D721Med (cell line): ENCODE data around the gene MALL.
"Not testable (repeated sequence)": the region's sequence is repeated elsewhere in the genome, so short reads cannot be mapped to it uniquely, and the experiment has no call there.

Experiments
- DNase-seq: peaks from one replicate; pipeline ENCODE4 v3.0.0; 2011; ENCODE audit warnings: low spot score; ENCODE audit not compliant: insufficient read length
- FAIRE-seq: peaks from 2 replicates; lab custom pipeline; 2011; peaks lifted over from hg19 to GRCh38; lab: Jason Lieb, UNC

The MALL gene

DNA sequence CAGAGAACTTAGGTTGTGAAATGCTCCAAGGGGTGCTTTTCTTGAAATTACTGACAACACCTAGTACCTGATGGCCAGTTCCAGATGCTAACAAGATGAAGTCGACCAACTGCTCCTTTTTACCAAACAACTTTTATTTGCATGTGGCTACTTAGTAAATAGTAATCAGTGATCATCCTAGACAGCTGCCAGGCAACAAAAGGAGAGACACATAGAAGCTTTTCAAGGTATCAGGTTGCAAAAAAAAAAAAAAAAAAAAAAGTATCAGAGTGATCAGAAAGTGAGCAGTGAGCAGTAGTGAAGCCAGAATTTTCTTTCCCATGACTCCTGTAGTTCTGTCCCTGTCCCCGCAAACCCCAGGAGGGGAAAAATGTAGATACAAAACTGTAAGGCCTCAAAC, 31.9 kb downstream of the MALL start:
- not testable (repeated sequence) for DNase-seq, FAIRE-seq

DNA sequence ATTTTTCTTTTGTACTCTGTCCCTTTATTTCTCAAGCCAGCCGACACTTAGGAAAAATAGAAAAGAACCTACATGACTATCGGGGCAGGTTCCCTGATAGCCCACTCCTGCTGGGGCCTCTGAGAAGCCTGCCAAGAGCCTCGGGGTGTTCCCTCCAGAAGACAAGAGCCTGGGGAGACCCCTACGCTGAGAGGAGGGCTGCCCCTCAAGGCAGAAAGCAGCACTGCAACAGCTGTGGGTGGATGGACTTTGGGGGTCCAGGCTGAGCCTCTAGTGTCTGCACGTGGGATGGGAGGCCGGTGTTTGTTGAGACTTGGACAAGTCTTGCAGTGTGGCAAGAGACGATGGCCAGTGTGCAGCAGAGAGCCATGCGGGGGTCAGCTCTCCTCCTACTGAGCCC, 32.5 kb downstream of the MALL start:
- not testable (repeated sequence) for FAIRE-seq, DNase-seq

DNA sequence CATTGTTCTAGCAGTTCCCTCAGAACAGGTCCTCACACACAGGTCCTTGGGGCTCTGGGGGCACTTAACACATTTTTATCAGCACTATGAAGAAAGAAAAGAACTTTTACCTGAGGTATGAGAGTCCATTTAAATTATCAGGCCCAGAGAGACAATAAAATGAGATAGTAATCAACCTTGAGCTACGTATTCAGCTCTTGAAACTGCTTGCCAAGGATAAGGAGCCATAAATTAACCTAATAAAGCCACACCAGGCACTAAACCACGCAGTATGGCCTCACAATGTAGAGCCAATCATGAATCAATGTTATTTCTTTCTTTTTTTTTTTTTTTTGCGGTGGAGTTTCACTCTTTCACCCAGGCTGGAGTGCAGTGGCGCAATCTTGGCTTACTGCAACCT, 37.5 kb downstream of the MALL start:
- FAIRE-seq, result not testable (repeated sequence)

DNA sequence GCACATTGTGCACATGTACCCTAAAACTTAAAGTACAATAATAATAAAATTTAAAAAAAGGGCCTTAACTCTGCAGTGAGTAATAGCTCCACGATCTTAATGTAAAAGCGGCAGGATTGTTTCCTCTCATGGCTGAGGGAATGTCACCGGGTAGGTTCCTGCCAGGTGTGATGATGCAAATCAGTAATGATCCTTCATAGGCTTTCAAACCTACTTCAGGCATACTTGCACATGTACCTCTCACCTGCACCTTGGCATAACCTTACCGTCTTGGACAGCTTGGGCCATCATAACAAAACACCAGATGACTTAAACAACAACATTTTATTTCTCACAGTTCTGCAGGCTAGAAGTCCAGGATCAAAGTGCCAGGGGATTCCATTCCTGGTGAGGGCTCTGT, 39.7 kb downstream of the MALL start:
- not testable (repeated sequence) for FAIRE-seq, DNase-seq

More for the DNA sequence above, 37.5 kb downstream of the MALL start:
- not testable (repeated sequence) for DNase-seq

DNA sequence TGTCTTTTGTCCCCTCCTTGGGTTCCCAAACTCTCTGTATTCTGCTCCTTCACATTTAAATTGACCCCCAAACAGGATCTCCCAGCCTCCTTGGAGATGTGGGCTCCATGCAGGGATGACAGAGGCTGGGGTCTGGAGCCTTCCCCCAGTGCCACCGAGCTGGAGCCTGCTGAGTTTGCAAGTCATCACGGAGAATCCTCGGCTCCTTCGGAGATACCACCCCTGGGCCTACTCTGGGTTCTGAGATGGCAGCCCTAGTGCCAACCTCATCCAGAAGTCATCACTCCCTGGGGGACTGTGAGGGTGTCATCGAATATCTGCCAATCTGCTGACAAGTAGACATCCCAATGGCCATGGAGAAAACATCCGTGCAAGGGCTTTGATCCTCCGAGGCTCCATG, 45.8 kb downstream of the MALL start:
- not testable (repeated sequence) for DNase-seq

DNA sequence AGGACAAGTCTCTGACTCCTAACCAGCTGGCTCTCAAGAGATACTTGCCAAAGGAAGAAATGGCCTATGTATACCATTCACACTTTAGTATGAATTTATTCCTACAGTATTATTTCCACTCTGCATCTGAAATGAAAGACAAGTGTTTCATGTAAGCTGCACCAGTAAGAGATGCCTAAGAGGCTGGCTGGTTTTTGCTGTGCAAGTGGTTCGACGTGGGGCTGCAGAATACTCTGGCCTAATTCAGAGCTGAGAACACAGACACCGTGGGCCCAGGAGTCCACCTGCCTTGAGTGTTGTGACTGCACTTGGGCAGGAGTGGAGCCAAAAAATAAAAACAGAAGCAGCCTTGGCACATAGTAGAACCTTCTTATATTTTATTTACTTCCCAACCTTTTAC, 47.5 kb downstream of the MALL start:
- not testable (repeated sequence) for FAIRE-seq, DNase-seq

More for the DNA sequence above, 45.8 kb downstream of the MALL start:
- FAIRE-seq, result not testable (repeated sequence)

DNA sequence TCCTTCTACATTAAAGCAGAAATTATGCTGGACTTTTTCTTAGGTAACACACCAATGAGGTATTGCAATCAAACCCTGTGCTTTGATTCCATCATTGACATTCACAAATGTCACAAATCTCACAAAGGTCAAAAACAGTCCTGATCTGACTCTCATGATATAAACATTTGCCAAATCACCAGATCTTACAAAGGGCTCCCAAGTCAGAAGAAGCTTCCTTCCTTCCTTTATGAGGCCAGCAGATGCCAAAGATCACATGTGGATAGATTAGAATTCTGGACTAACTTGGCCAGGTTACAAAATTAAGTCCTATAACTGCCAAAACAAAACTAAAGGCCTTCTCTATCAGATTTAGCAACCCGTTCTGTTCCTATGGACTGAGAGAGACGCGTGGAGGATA, 53.3 kb downstream of the MALL start:
- FAIRE-seq, DNase-seq: not testable (repeated sequence)

DNA sequence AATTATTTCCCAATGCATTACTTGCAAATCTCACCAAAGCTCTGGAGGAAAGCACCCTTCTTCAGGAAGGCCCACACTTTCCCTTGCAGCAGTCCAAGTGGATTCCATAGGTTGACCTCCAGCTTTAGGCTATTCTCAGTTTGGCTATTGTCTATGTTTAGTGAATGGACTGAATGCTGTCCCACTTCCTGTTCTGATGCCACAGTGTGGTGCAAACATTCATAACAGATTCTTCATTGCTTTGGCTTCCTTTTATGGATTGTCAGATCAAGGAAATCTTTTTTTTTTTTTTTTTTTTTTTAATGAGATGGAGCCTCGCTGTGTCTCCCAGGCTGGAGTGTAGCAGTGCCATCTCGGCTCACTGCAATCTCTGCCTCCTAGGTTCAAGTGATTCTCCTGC, 55.1 kb downstream of the MALL start:
- FAIRE-seq, DNase-seq: not testable (repeated sequence)

DNA sequence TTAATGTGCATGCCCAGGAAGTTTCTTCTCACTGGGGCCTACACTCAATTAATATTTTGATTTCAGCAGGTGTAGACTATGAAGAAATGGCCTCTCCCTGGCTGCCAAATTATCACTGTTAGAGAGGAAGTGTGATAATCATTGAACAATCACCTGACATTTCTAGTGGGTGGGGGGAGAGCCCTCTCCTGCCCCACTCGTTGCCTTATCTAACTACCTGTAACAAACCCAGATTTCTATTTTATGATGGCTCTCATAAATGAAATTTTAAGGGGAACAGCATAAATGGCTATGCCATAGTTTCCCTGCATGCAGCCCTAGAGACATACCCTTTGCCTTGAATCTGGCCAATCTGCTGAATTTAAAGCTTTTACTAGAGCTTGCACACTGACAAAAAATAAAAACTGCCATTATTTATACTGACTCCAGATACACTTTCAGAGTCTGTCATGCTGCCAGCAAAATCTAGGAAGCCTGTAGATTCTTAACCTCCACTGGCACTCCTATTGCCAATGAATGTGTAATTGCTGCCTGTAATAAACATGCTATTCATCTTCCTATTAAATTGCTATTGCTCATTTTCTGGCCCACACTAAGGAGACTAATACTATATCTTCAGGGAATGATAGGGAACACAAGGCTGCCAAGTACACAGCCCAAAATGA, 55.8 kb downstream of the MALL start:
- FAIRE-seq, DNase-seq: not testable (repeated sequence)

DNA sequence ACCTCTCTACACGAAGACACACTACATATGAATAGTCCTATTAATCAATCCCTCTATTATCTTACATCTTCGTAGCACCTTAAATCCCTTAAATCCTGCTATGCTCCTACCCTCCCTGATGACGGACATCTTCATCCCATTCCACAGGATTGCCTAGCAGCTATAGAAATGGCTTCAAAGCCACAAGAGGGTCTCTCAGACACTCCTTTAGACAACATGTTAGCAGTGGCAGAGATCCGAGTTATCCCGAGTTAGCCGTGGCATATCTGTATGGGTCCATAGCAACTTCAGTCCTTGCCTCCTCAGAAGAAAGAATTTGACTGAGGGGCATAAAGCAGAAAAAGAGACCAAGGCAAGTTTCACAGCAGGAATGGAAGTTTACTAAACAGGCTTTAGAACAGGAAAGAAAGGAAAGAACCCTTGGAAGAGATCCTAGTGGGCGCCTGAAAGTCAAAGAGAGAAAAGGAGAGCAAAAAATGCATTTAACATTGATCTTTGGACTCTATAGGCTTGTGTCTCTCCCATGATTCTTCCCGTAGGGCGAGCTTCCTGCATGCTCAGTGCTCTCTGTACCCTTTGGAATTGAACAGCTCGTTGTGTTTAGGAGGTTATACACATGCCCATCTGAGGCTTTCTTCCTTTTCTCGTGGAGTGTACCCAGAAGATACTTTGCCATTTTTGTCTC, 56.5 kb downstream of the MALL start:
- not testable (repeated sequence) for FAIRE-seq, DNase-seq

DNA sequence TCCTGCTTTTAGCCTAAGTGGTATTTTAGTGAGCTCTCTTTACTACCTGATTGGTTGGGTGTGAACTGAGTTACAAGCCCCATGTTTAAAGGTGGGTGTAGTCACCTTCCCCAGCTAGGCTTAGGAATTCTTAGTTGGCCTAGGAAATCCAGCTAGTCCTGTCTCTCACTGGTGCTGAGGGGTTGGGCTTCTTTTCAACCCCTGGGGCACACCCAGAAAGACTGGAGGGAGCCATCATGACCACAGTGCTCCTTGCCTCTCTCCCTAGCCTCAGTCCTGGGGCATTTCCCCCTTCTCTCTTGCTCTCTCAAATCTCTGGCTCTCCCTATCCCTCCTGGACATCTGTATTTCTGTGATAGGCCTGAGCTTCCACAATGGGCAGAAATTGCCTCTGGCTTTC, 57.6 kb downstream of the MALL start:
- not testable (repeated sequence) for FAIRE-seq, DNase-seq

DNA sequence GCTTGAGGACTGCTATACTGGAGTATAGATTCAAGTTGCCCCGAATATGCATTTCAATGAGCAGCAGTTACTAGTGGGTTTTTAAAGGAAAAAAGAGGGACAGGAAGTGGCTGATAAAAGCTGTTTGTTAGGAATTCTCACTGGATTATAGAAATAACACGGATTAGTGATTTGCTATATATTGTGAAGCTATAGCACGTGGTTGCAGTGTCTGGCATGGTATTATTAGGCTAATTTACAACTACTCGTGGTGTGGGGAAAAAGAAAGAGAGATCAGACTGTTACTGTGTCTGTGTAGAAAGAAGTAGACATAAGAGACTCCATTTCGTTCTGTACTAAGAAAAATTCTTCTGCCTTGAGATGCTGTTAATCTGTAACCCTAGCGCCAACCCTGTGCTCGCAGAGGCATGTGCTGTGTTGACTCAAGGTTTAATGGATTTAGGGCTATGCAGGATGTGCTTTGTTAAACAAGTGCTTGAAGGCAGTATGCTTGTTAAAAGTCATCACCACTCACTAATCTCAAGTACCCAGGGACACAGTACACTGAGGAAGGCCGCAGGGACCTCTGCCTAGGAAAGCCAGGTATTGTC, 59.7 kb downstream of the MALL start:
- not testable (repeated sequence) for FAIRE-seq, DNase-seq

DNA sequence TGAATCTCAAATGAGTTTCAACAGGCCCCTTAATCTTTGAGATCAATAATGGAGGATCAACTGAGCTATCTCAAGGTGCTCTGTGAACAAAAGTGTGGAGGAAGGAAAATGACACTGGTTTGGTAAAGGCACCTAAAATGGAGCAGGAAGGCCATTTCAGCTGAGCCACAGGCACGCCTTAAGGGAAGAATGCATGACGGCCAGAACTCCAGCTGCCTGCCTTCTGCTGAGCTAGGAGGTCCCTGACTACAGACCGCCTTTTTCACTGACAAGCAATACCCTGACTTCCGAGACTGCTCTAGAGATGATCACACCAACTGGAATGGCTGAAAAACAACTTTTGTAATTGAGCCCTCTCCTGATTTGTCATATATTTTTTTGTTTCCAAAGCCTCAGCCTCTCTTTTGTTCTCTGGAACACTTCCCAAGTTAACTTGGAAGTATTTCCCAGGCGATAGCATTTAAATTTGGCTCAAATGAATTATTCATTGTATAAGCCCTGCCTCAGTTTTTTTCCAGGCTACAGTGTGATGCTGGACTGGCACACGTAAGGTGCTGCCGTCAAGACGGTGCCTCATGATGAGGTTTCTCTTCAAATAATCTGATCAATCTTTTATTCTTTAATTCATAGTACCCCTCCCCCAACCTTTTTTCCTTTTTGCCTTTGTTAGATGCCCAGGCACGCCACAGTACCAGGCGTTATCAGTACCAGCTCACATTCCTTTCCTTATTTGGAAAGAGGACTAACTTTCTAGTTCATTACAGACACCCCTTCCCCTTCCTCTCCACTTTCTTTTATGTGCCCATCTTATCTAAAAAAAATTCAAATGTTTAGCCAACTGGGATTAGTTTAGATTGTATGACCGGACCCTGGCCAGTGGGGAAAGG, 60.9 kb downstream of the MALL start:
- not testable (repeated sequence) for DNase-seq, FAIRE-seq

DNA sequence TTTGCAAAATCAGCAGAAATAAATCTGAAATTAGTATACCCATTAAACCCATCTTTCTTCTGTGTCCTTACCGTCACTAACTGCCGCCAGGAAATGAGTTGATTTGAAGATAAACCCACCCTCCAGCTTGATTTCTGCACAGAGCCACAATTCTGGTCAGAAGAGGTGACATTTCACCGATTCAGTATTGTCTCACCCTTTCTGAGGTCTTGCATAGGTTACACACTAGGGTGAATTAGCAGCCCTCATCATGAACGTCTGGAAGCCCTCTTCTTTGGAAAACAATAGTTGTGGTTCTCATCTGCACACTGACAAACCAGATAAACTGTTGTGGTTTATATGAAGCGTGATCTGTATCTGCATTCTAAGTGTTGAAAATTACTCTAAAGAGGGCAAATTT, 61.9 kb downstream of the MALL start:
- DNase-seq, FAIRE-seq: not testable (repeated sequence)

DNA sequence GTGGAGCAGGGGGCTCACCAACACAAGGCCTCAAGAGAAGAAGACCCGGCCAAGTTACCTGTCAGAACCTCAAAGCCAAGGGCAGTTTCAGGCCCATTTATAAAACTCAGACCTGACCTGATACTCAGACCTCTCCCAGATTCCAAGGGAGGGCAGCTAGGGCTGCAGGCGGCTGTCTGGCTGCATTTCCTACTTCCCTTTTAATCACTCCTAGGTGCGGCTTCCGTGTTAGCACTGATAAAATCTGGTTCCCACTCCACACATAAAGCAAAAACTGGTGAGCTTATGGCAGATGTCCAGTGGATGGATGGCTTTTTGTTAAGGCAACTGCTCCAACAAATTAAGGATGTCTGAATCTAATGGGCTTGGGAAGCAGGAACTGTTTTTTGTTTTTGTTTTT, 63.5 kb downstream of the MALL start:
- DNase-seq, FAIRE-seq: not testable (repeated sequence)

DNA sequence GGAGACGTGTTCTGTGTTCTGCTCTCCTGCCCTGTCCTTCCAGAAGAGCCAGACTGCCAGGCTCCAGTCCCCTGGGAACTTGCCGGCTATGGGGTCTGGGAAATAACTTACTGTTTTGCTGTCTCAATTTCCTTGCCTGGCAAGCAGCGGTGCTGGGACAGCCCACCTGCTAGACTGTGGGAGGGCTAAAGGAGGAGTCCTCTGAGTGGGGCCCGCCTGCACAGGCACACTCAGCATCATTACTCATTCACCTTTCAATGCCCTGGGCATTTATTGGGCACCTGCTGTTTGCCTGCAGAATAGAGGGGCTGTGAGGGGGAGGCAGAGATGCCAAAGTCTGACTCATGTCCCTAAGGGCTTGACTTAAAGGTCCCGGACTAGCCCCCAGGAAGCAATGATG, 65.4 kb downstream of the MALL start:
- not testable (repeated sequence) for DNase-seq, FAIRE-seq

DNA sequence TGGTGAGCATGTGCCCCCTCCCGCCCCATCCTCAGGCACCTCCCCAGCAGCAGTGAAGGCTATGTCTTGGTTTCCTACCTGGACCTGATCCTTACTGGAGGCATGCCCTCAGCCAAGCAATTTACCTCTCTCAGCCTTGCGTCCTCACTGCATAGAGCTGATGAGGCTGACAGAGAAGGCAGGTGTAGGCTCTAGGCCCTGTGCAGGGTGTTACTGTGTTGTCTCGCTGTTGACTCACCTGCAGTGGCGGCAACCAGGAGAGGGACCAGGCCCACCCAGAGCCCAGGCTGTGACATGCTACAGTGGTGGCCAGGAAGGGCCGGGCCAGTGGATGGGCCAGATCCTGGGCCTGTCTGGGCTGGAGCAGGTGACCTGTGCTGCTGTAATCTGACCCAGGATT, 65.9 kb downstream of the MALL start:
- not testable (repeated sequence) for FAIRE-seq

DNA sequence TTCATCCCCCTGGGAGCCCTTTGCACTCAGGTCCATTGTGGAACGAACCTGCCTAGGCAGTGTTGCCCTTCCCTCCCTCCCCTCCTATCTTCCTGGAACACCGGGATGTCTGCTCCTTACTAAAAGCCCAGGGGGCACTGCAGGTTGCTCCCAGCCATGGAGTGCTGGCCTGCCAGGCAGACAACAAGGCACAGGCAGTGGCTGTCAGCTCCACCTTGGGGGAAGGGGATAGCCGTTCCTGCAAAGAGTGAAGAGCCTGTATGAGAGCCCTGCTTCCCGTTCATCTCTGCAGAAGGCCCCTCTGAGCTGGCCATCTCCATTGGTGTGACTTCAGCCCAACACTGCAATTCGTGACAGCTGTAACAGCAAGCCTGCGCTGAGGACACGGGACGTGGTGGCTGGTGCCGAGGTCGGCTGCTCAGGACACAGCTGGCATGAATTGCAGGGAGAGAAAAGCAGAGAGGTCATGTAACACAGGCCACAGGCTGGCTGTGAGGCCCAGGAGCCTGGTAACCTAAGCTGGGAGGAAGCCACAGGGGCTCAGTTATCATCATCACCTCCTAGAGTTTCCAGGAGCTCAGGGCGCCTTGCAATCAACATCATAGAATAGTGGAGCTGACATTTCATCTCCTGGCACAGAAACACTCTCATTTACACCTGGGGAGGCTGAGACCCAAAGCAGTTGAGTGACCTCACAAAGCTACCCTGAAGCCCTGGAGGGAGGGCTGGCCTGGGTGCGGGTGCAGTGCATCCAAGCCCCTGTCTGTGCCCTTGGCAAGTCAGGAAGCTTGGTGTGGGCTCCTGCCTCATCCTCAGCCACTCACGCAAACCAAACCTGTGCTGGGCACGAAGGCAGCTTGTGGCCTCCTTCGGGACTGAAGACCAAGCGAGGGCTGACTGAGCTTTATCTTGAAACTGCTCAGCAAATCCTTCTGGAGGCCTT, 67.1 kb downstream of the MALL start:
- FAIRE-seq, DNase-seq: not testable (repeated sequence)

More for the DNA sequence above, 65.9 kb downstream of the MALL start:
- not testable (repeated sequence) for DNase-seq
